Activated CD8-positive, alpha-beta memory T cell treated with anti-CD3 and anti-CD28 coated beads for 4 hours (primary cell): ENCODE data around the gene CSH2.
"Not testable (repeated sequence)": the region's sequence is repeated elsewhere in the genome, so short reads cannot be mapped to it uniquely, and the experiment has no call there.

Source experiments
- DNase-seq, 2 donors: peaks; one replicate each; pipeline ENCODE4 v3.0.0-alpha.2; 2020; ENCODE audit warnings: low read depth in 2 of 2

The CSH2 gene

GRCh38 chr17:63855185-63855584 is 18.3 kb downstream of the CSH2 start:
- DNase-seq = no peak

GRCh38 chr17:63854709-63855108 is 18.8 kb downstream of the CSH2 start:
- DNase-seq = no peak

GRCh38 chr17:63853260-63853659 is 20.2 kb downstream of the CSH2 start:
- DNase-seq = no peak

GRCh38 chr17:63850401-63850800 is 23.1 kb downstream of the CSH2 start:
- no peak for DNase-seq

- DNase-seq = peak; percentile 90 to 93
These were observed 24.4 kb downstream of the CSH2 start for GRCh38 chr17:63848834-63849689.

- no peak for DNase-seq
These were observed 25.8 kb downstream of the CSH2 start for GRCh38 chr17:63847525-63848249.

GRCh38 chr17:63845509-63845908 is 28.0 kb downstream of the CSH2 start:
- DNase-seq = no peak

- DNase-seq = no peak
These were observed 29.4 kb downstream of the CSH2 start for GRCh38 chr17:63843910-63844677.

- not testable (repeated sequence) for DNase-seq
These were observed 30.0 kb downstream of the CSH2 start for GRCh38 chr17:63843387-63843888.

GRCh38 chr17:63842540-63843386 is 30.7 kb downstream of the CSH2 start, which contains the start of gene SMARCD2:
Gene SMARCD2 (minus strand): TSS chr17:63842685. CDS start chr17:63842674, 11 bp downstream.
- peak; percentile 98 for DNase-seq

GRCh38 chr17:63842173-63842539 is 31.3 kb downstream of the CSH2 start:
- DNase-seq = no peak

- no peak for DNase-seq
These were observed 31.9 kb downstream of the CSH2 start for GRCh38 chr17:63841350-63842172.

- DNase-seq = no peak
These were observed 32.7 kb downstream of the CSH2 start for GRCh38 chr17:63840591-63841349.

- no peak for DNase-seq
These were observed 34.8 kb downstream of the CSH2 start for GRCh38 chr17:63838631-63839171.

GRCh38 chr17:63837962-63838600 is 35.4 kb downstream of the CSH2 start:
- DNase-seq = no peak

GRCh38 chr17:63837480-63837879 is 36.0 kb downstream of the CSH2 start:
- no peak for DNase-seq

- no peak for DNase-seq
These were observed 36.7 kb downstream of the CSH2 start for GRCh38 chr17:63836811-63837210.

- DNase-seq = no peak
These were observed 38.2 kb downstream of the CSH2 start for GRCh38 chr17:63835167-63835720.
